A549 treated with Hydrocortisone at 1 μM for 4 hours (cell line): ENCODE data around the gene KIF12. TPM values are rescaled to one million over a fixed set of nuclear protein-coding genes. Genes with fewer than 3 reads are reported as not detected.

Experiments used
- total RNA-seq: library from RNA; stranded (reverse); fragments of 200-300 nt; extraction: Qiagen RNA extraction; gene quantifications from 5 replicates; pipeline ENCODE4 v1.2.3, GENCODE V29; 2022

The KIF12 gene
- total RNA-seq = 1.3 to 2.2 TPM (median 1.8 TPM) in 5 replicates

GRCh38 chr9:114098936-114099668, at the start of gene KIF12:
Gene KIF12 (minus strand): TSS chr9:114099292. CDS start chr9:114099276, 16 bp downstream.

GRCh38 chr9:114078021-114078780, 20.9 kb downstream of the KIF12 start, which contains the start of gene AMBP:
Gene AMBP (minus strand): TSS chr9:114078300. CDS start chr9:114078209, 91 bp downstream.

Other genes starting within 250 kb of the KIF12 start
- 7.4 to 11.9 TPM (median 9.7 TPM) in 5 replicates for gene ZNF618, start 223.0 kb downstream of the KIF12 start, total RNA-seq
- 6.3 to 8.7 TPM (median 7.8 TPM) in 5 replicates for gene AMBP, start 21.0 kb downstream of the KIF12 start, total RNA-seq
- 8.2 to 9.9 TPM (median 8.2 TPM) in 5 replicates for gene COL27A1, start 56.2 kb upstream of the KIF12 start, total RNA-seq
- gene ORM1, start 223.8 kb upstream of the KIF12 start, total RNA-seq = 0.16 TPM in 1 of 5 replicates, not detected in the others
- not detected in 5 replicates for gene ORM2, start 230.6 kb upstream of the KIF12 start, total RNA-seq